CD4-positive, CD25-positive, alpha-beta regulatory T cell (primary cell): ENCODE results near the gene NFIB. TPM values are rescaled to one million over a fixed set of nuclear protein-coding genes. Genes with fewer than 3 reads are reported as not detected.

ENCODE experiments used
- ATAC-seq, 2 donors: fragments of 150-1000 bp; cut with Tn5 transposase; one replicate each; pipeline ENCODE4 v1.10.0; 2021; ENCODE audit warnings: low read depth in 2 of 2, moderate number of reproducible peaks in 2 of 2, moderate library complexity in 1 of 2
- DNase-seq, 3 donors: peaks; one replicate each; pipeline versions ENCODE4 v3.0.0 to v3.0.0-alpha.2; 2012 to 2022; ENCODE audit warnings: mixed read lengths in 1 of 3
- H3K27ac ChIP-seq: one replicate; pipeline ENCODE4 v1.7.0; 2013; ENCODE audit warnings: mild to moderate bottlenecking, low read length; ENCODE audit not compliant: insufficient read depth, poor library complexity, severe bottlenecking
- H3K27me3 ChIP-seq: one replicate; pipeline ENCODE4 v1.7.0; 2013; ENCODE audit warnings: low read length; ENCODE audit not compliant: control insufficient read depth, insufficient read depth
- H3K36me3 ChIP-seq: one replicate; pipeline ENCODE4 v1.7.0; 2013; ENCODE audit warnings: mild to moderate bottlenecking, low read length, moderate library complexity; ENCODE audit not compliant: control insufficient read depth, insufficient read depth
- H3K4me1 ChIP-seq: 2 replicates; pipeline ENCODE4 v1.7.0; 2013; ENCODE audit warnings: mild to moderate bottlenecking, low read length; ENCODE audit not compliant: insufficient read depth, control insufficient read depth, poor library complexity, severe bottlenecking
- H3K4me3 ChIP-seq: one replicate; pipeline ENCODE4 v1.7.0; 2013; ENCODE audit warnings: low read depth, mild to moderate bottlenecking, low read length, moderate library complexity
- H3K9me3 ChIP-seq, 2 experiments: 1 replicate in 1 of 2; 2 replicates in 1 of 2; pipeline ENCODE4 v1.7.0; 2013; ENCODE audit warnings: low read length in 2 of 2, mild to moderate bottlenecking in 1 of 2, moderate library complexity in 1 of 2; ENCODE audit not compliant: control insufficient read depth in 2 of 2
- H3K27ac Mint-ChIP-seq, 3 donors: one replicate each; pipeline ENCODE4 v1.8.0; 2020 to 2022; ENCODE audit warnings: mild to moderate bottlenecking in 3 of 3, mixed read lengths in 3 of 3, moderate library complexity in 2 of 3
- H3K27me3 Mint-ChIP-seq: one replicate; pipeline ENCODE4 v1.8.0; 2022; ENCODE audit warnings: mild to moderate bottlenecking, mixed read lengths
- H3K36me3 Mint-ChIP-seq: one replicate; pipeline ENCODE4 v1.8.0; 2020; ENCODE audit warnings: mixed read lengths
- H3K4me1 Mint-ChIP-seq, 4 donors: one replicate each; pipeline ENCODE4 v1.8.0; 2020 to 2022; ENCODE audit warnings: mixed read lengths in 4 of 4, mild to moderate bottlenecking in 1 of 4
- H3K4me3 Mint-ChIP-seq, 4 donors: one replicate each; pipeline ENCODE4 v1.8.0; 2020 to 2022; ENCODE audit warnings: mild to moderate bottlenecking in 4 of 4, mixed read lengths in 4 of 4, moderate library complexity in 3 of 4
- H3K9me3 Mint-ChIP-seq, 7 donors: one replicate each; pipeline ENCODE4 v1.8.0; 2020 to 2022; ENCODE audit warnings: mixed read lengths in 7 of 7, mild to moderate bottlenecking in 3 of 7, moderate library complexity in 2 of 7
- polyA plus RNA-seq, 4 donors: library from polyadenylated mRNA; unstranded; fragments of 300-500 nt; fragmentation: Illumina TruSeq; gene quantifications; one replicate each; pipeline ENCODE4 v1.2.3, GENCODE V29; 2021
- total RNA-seq: library from RNA; stranded (reverse); gene quantifications from one replicate; pipeline ENCODE4 v1.2.3, GENCODE V29; 2022

The NFIB gene
- total and polyA plus RNA-seq, 5 donors from 2014 or later = 0.20 TPM; not detected in 4

GRCh38 chr9:14096258-14096922, 217.6 kb downstream of the NFIB start:
- Mint-ChIP-seq H3K27ac (no peak overlapping the region), H3K27me3 (no peaks in the 10 kb centered on the region), H3K36me3 (no peaks in the 10 kb centered on the region), H3K4me1 (no peaks in the 10 kb centered on the region), H3K4me3 (no peak overlapping the region), H3K9me3 (peaks cover 0 to 3% (median 0%) of the 10 kb centered on the region in 7 donors)
- H3K36me3 ChIP-seq = no peaks in the 10 kb centered on the region
- DNase-seq (no peak), ATAC-seq (no peak)
- no peak overlapping the region for H3K27ac ChIP-seq
- no peaks in the 10 kb centered on the region for H3K4me1 ChIP-seq
- H3K4me3 ChIP-seq = no peak overlapping the region
- H3K9me3 ChIP-seq = no peaks in the 10 kb centered on the region
- no peaks in the 10 kb centered on the region for H3K27me3 ChIP-seq

GRCh38 chr9:14095277-14095676, 218.7 kb downstream of the NFIB start:
- H3K9me3 ChIP-seq = no peaks in the 10 kb centered on the region
- H3K27me3 ChIP-seq = no peaks in the 10 kb centered on the region
- Mint-ChIP-seq H3K27ac (no peak overlapping the region), H3K27me3 (no peaks in the 10 kb centered on the region), H3K4me3 (no peak overlapping the region), H3K9me3 (peaks cover 0 to 3% (median 0%) of the 10 kb centered on the region in 7 donors), H3K4me1 (no peaks in the 10 kb centered on the region), H3K36me3 (no peaks in the 10 kb centered on the region)
- no peak overlapping the region for H3K27ac ChIP-seq
- no peak overlapping the region for H3K4me3 ChIP-seq
- no peaks in the 10 kb centered on the region for H3K36me3 ChIP-seq
- no peak for ATAC-seq
- no peaks in the 10 kb centered on the region for H3K4me1 ChIP-seq
- no peak for DNase-seq

GRCh38 chr9:14094491-14094890, 219.4 kb downstream of the NFIB start:
- no peaks in the 10 kb centered on the region for H3K36me3 ChIP-seq
- Mint-ChIP-seq H3K36me3 (no peaks in the 10 kb centered on the region), H3K4me1 (no peaks in the 10 kb centered on the region), H3K9me3 (peaks cover 0 to 3% (median 0%) of the 10 kb centered on the region in 7 donors), H3K4me3 (no peak overlapping the region), H3K27ac (no peak overlapping the region), H3K27me3 (no peaks in the 10 kb centered on the region)
- H3K4me1 ChIP-seq = no peaks in the 10 kb centered on the region
- no peak overlapping the region for H3K27ac ChIP-seq
- no peak overlapping the region for H3K4me3 ChIP-seq
- no peaks in the 10 kb centered on the region for H3K27me3 ChIP-seq
- DNase-seq = no peak
- H3K9me3 ChIP-seq = no peaks in the 10 kb centered on the region
- ATAC-seq = no peak

GRCh38 chr9:14092344-14092743, 221.6 kb downstream of the NFIB start:
- DNase-seq (no peak), ATAC-seq (no peak)
- H3K27ac ChIP-seq = no peak overlapping the region
- H3K36me3 ChIP-seq = no peaks in the 10 kb centered on the region
- no peaks in the 10 kb centered on the region for H3K4me1 Mint-ChIP-seq
- no peak overlapping the region for H3K4me3 Mint-ChIP-seq
- peaks cover 0 to 1% (median 0%) of the 10 kb centered on the region in 7 donors for H3K9me3 Mint-ChIP-seq
- H3K4me1 ChIP-seq = no peaks in the 10 kb centered on the region
- H3K27ac Mint-ChIP-seq = no peak overlapping the region
- no peak overlapping the region for H3K4me3 ChIP-seq
- no peaks in the 10 kb centered on the region for H3K36me3 Mint-ChIP-seq
- no peaks in the 10 kb centered on the region for H3K27me3 ChIP-seq
- H3K9me3 ChIP-seq = no peaks in the 10 kb centered on the region
- no peaks in the 10 kb centered on the region for H3K27me3 Mint-ChIP-seq

- Mint-ChIP-seq H3K27ac (no peak overlapping the region), H3K36me3 (no peaks in the 10 kb centered on the region), H3K4me1 (no peaks in the 10 kb centered on the region), H3K4me3 (no peak overlapping the region), H3K27me3 (no peaks in the 10 kb centered on the region), H3K9me3 (peaks cover 0 to 3% (median 1%) of the 10 kb centered on the region in 7 donors)
- ATAC-seq = no peak
- DNase-seq = no peak
- H3K27me3 ChIP-seq = no peaks in the 10 kb centered on the region
- no peak overlapping the region for H3K27ac ChIP-seq
- H3K36me3 ChIP-seq = no peaks in the 10 kb centered on the region
- no peaks in the 10 kb centered on the region for H3K4me1 ChIP-seq
- H3K4me3 ChIP-seq = no peak overlapping the region
- H3K9me3 ChIP-seq = no peaks in the 10 kb centered on the region
Measured at GRCh38 chr9:14089051-14089803, 224.7 kb downstream of the NFIB start.

- H3K9me3 Mint-ChIP-seq = peaks cover 0 to 3% (median 2%) of the 10 kb centered on the region in 7 donors
- no peak overlapping the region for H3K27ac Mint-ChIP-seq
Measured at GRCh38 chr9:14087576-14087975, 226.4 kb downstream of the NFIB start.

GRCh38 chr9:14086495-14086894, 227.4 kb downstream of the NFIB start:
- no peaks in the 10 kb centered on the region for H3K27me3 Mint-ChIP-seq
- H3K36me3 Mint-ChIP-seq = no peaks in the 10 kb centered on the region
- Histone ChIP-seq H3K4me1 (no peaks in the 10 kb centered on the region), H3K36me3 (no peaks in the 10 kb centered on the region), H3K4me3 (no peak overlapping the region), H3K27me3 (no peaks in the 10 kb centered on the region), H3K9me3 (no peaks in the 10 kb centered on the region), H3K27ac (no peak overlapping the region)
- no peak overlapping the region for H3K27ac Mint-ChIP-seq
- no peak for DNase-seq
- H3K4me1 Mint-ChIP-seq = no peaks in the 10 kb centered on the region
- H3K9me3 Mint-ChIP-seq = peaks cover 0 to 3% (median 2%) of the 10 kb centered on the region in 7 donors
- ATAC-seq = no peak
- H3K4me3 Mint-ChIP-seq = no peak overlapping the region

More at GRCh38 chr9:14087576-14087975, 226.4 kb downstream of the NFIB start:
- Histone ChIP-seq H3K27me3 (no peaks in the 10 kb centered on the region), H3K9me3 (no peaks in the 10 kb centered on the region), H3K4me1 (no peaks in the 10 kb centered on the region), H3K27ac (no peak overlapping the region), H3K4me3 (no peak overlapping the region), H3K36me3 (no peaks in the 10 kb centered on the region)
- no peak overlapping the region for H3K4me3 Mint-ChIP-seq
- DNase-seq (no peak), ATAC-seq (no peak)
- no peaks in the 10 kb centered on the region for H3K36me3 Mint-ChIP-seq
- no peaks in the 10 kb centered on the region for H3K27me3 Mint-ChIP-seq
- no peaks in the 10 kb centered on the region for H3K4me1 Mint-ChIP-seq

GRCh38 chr9:14085810-14086209, 228.1 kb downstream of the NFIB start:
- Mint-ChIP-seq H3K4me3 (no peak overlapping the region), H3K4me1 (no peaks in the 10 kb centered on the region), H3K36me3 (no peaks in the 10 kb centered on the region), H3K9me3 (peaks cover 0 to 7% (median 3%) of the 10 kb centered on the region in 7 donors), H3K27ac (no peak overlapping the region), H3K27me3 (no peaks in the 10 kb centered on the region)
- Histone ChIP-seq H3K27ac (no peak overlapping the region), H3K36me3 (no peaks in the 10 kb centered on the region), H3K27me3 (no peaks in the 10 kb centered on the region), H3K4me3 (no peak overlapping the region), H3K9me3 (no peaks in the 10 kb centered on the region), H3K4me1 (no peaks in the 10 kb centered on the region)
- ATAC-seq = no peak
- no peak for DNase-seq
